Loucy (cell line): ENCODE results near the gene ATP1A2.

Experiments
- H2AFZ ChIP-seq: fragments of 200-600 bp; sonication (generic); 2 replicates; pipeline ENCODE4 v1.6.0; 2016; ENCODE audit warnings: antibody characterized with exemption, mild to moderate bottlenecking, low read length, moderate library complexity
- H3F3A ChIP-seq: fragments of 200-600 bp; 2 replicates; pipeline ENCODE4 v1.6.0; 2016; ENCODE audit warnings: antibody characterized with exemption, low read depth, mild to moderate bottlenecking
- H3K27me3 ChIP-seq: fragments of 200-600 bp; sonication (generic); 2 replicates; pipeline ENCODE4 v1.6.1; 2014; ENCODE audit warnings: low read length, mild to moderate bottlenecking; ENCODE audit not compliant: insufficient read depth, poor library complexity, severe bottlenecking
- H3K36me3 ChIP-seq: fragments of 200-600 bp; sonication (generic); 2 replicates; pipeline ENCODE4 v1.6.1; 2016; ENCODE audit warnings: low read length; ENCODE audit not compliant: insufficient read depth
- H3K4me1 ChIP-seq: fragments of 200-600 bp; sonication (generic); 2 replicates; pipeline ENCODE4 v1.5.1; 2014; ENCODE audit warnings: low read length, mild to moderate bottlenecking; ENCODE audit not compliant: insufficient read depth, poor library complexity, severe bottlenecking
- H3K4me2 ChIP-seq: fragments of 200-600 bp; sonication (generic); 2 replicates; pipeline ENCODE4 v1.6.0; 2014; ENCODE audit warnings: antibody characterized with exemption, low read length, low read depth, mild to moderate bottlenecking; ENCODE audit not compliant: poor library complexity, severe bottlenecking
- H3K4me3 ChIP-seq: fragments of 200-600 bp; sonication (generic); 2 replicates; pipeline ENCODE4 v1.5.1; 2014; ENCODE audit warnings: low read length, mild to moderate bottlenecking, mixed read lengths; ENCODE audit not compliant: poor library complexity, severe bottlenecking
- H3K79me2 ChIP-seq: fragments of 200-600 bp; sonication (generic); 2 replicates; pipeline ENCODE4 v1.6.1; 2014; ENCODE audit warnings: low read length; ENCODE audit not compliant: insufficient read depth
- H3K9ac ChIP-seq: fragments of 200-600 bp; sonication (generic); 2 replicates; pipeline ENCODE4 v1.6.0; 2014; ENCODE audit warnings: mild to moderate bottlenecking, low read depth, low read length, moderate library complexity; ENCODE audit not compliant: poor library complexity, severe bottlenecking
- H3K9me2 ChIP-seq: fragments of 200-600 bp; sonication (generic); replicated peaks from 2 replicates; pipeline ENCODE4 v1.6.1; 2016; ENCODE audit warnings: low read depth, low read length, mixed read lengths
- H3K9me3 ChIP-seq: fragments of 200-600 bp; sonication (generic); 2 replicates; pipeline ENCODE4 v1.6.1; 2014; ENCODE audit warnings: mild to moderate bottlenecking, antibody characterized with exemption, low read length, low read depth; ENCODE audit not compliant: insufficient read depth
- H4K20me1 ChIP-seq: fragments of 200-600 bp; sonication (generic); 2 replicates; pipeline ENCODE4 v1.6.0; 2014; ENCODE audit warnings: antibody characterized with exemption, low read length, mild to moderate bottlenecking; ENCODE audit not compliant: insufficient read depth, poor library complexity, severe bottlenecking
- CTCF ChIP-seq: fragments of 200-600 bp; sonication (generic); conservative IDR thresholded peaks from 2 replicates; pipeline ENCODE4 v1.5.1; 2014; ENCODE audit warnings: mild to moderate bottlenecking, antibody characterized with exemption, low read length
- EZH2phosphoT487 ChIP-seq: fragments of 200-600 bp; IDR thresholded peaks from 2 replicates; pipeline ENCODE4 v1.6.1; 2018; ENCODE audit warnings: antibody characterized with exemption, mild to moderate bottlenecking, moderate library complexity, borderline replicate concordance

ATP1A2 gene

GRCh38 chr1:160149233-160149632 lies 33.7 kb downstream of the ATP1A2 start:
- no peak for TF ChIP-seq CTCF
- no peak for TF ChIP-seq EZH2phosphoT487
- no peaks in the 10 kb centered on the region for H3K4me1 ChIP-seq
- no peak overlapping the region for H2AFZ ChIP-seq
- no peaks in the 10 kb centered on the region for H3K9me2 ChIP-seq
- H3K4me3 ChIP-seq, result no peak overlapping the region
- no peak overlapping the region for H3K4me2 ChIP-seq
- no peak overlapping the region for H3K9ac ChIP-seq
- no peaks in the 10 kb centered on the region for H3F3A ChIP-seq
- H3K27me3 ChIP-seq, result no peaks in the 10 kb centered on the region
- H4K20me1 ChIP-seq, result no peaks in the 10 kb centered on the region
- no peaks in the 10 kb centered on the region for H3K79me2 ChIP-seq
- no peaks in the 10 kb centered on the region for H3K9me3 ChIP-seq
- no peaks in the 10 kb centered on the region for H3K36me3 ChIP-seq

GRCh38 chr1:160149716-160150115 lies 34.2 kb downstream of the ATP1A2 start:
- no peaks in the 10 kb centered on the region for H3F3A ChIP-seq
- H3K36me3 ChIP-seq, result no peaks in the 10 kb centered on the region
- H3K9me2 ChIP-seq, result no peaks in the 10 kb centered on the region
- no peak overlapping the region for H3K9ac ChIP-seq
- H2AFZ ChIP-seq, result no peak overlapping the region
- H4K20me1 ChIP-seq, result no peaks in the 10 kb centered on the region
- no peaks in the 10 kb centered on the region for H3K27me3 ChIP-seq
- no peaks in the 10 kb centered on the region for H3K79me2 ChIP-seq
- H3K4me2 ChIP-seq, result no peak overlapping the region
- H3K4me3 ChIP-seq, result no peak overlapping the region
- TF ChIP-seq CTCF (no peak), EZH2phosphoT487 (no peak)
- no peaks in the 10 kb centered on the region for H3K9me3 ChIP-seq
- H3K4me1 ChIP-seq, result no peaks in the 10 kb centered on the region

GRCh38 chr1:160151303-160151702 lies 35.7 kb downstream of the ATP1A2 start, which contains the start of gene ATP1A4:
ATP1A4 (plus strand) TSS chr1:160151603; CDS start chr1:160152041, 438 bp downstream.
- Histone ChIP-seq H3K79me2 (no peaks in the 10 kb centered on the region), H3K4me2 (no peak within 1 kb of the TSS), H3K36me3 (no peaks in the 10 kb centered on the region), H3K4me3 (no peak within 1 kb of the TSS), H3K27me3 (no peaks in the 10 kb centered on the region), H3F3A (no peaks in the 10 kb centered on the region), H2AFZ (no peak within 1 kb of the TSS), H3K9me2 (no peaks in the 10 kb centered on the region), H3K4me1 (no peaks in the 10 kb centered on the region), H4K20me1 (no peaks in the 10 kb centered on the region), H3K9me3 (no peaks in the 10 kb centered on the region), H3K9ac (no peak within 1 kb of the TSS)
- no peak for TF ChIP-seq CTCF
- TF ChIP-seq EZH2phosphoT487, result no peak
